Adipose tissue (tissue), 3 donors: ENCODE measurements around the gene SCGB3A2. TPM values are rescaled to one million over a fixed set of nuclear protein-coding genes. Genes with fewer than 3 reads are reported as not detected.

Experiments used
- H3K27ac ChIP-seq: one replicate; pipeline ENCODE4 v1.5.1; 2013; ENCODE audit warnings: low read depth, low read length
- WGBS, 3 donors: extraction: QIAGEN DNeasy Blood & Tissue Kit; methylation state at CpG; one replicate each; pipeline ENCODE4 v1.1.7; 2013; 5-methylcytosine and 5-hydroxymethylcytosine counted together
- polyA plus RNA-seq, 3 donors: library from polyadenylated mRNA; stranded (reverse); fragments of 200-250 nt; gene quantifications; one replicate each; pipeline ENCODE4 v1.2.3, GENCODE V29; 2013
- donor health status: healthy with polysubstance abuse.
- donor health status: Bipolar disorder and iron deficiency.
- donor health status: healthy.

SCGB3A2 gene
- polyA plus RNA-seq: not detected

GRCh38 chr5:147878066-147878759 lies at the start of gene SCGB3A2:
SCGB3A2 (plus strand) TSS chr5:147878711; CDS start chr5:147878804, 93 bp downstream.
- H3K27ac ChIP-seq: no peak within 1 kb of the TSS

GRCh38 chr5:147830035-147830434 lies 48.5 kb upstream of the SCGB3A2 start:
- no peak overlapping the region for H3K27ac ChIP-seq

More at GRCh38 chr5:147878066-147878759, at the start of gene SCGB3A2:
- 53 to 81% (median 57%) methylated on average over 2 of the region's 2 CpGs for WGBS, 3 donors

- no peak within 1 kb of the TSS for H3K27ac ChIP-seq
- 56 to 86% (median 85%) methylated on average over 3 of the region's 3 CpGs for WGBS, 3 donors
Measured at GRCh38 chr5:147831465-147831864, 47.0 kb upstream of the SCGB3A2 start, which contains the start of gene SPINK1. SPINK1 (minus strand) TSS chr5:147831671; CDS start chr5:147831577, 94 bp downstream.

GRCh38 chr5:147832541-147832940 lies 46.0 kb upstream of the SCGB3A2 start:
- H3K27ac ChIP-seq: no peak overlapping the region
- 35 to 86% (median 63%) methylated on average over 1 of the region's 1 CpG for WGBS, 3 donors

- no peak overlapping the region for H3K27ac ChIP-seq
- WGBS, 3 donors: 17 to 56% (median 48%) methylated on average over 2 of the region's 2 CpGs
Measured at GRCh38 chr5:147835386-147835798, 43.1 kb upstream of the SCGB3A2 start.

- H3K27ac ChIP-seq: no peak overlapping the region
- 34 to 90% (median 85%) methylated on average over 3 of the region's 3 CpGs for whole genome bisulfite sequencing, 3 donors
Measured at GRCh38 chr5:147836439-147836838, 42.1 kb upstream of the SCGB3A2 start.

GRCh38 chr5:147842869-147843268 lies 35.6 kb upstream of the SCGB3A2 start:
- WGBS, 3 donors: 54 to 62% (median 58%) methylated on average over 2 of the region's 2 CpGs
- no peak overlapping the region for H3K27ac ChIP-seq

- no peak overlapping the region for H3K27ac ChIP-seq
- 47 to 65% (median 53%) methylated on average over 3 of the region's 3 CpGs for WGBS, 3 donors
Measured at GRCh38 chr5:147844846-147845245, 33.7 kb upstream of the SCGB3A2 start.

- WGBS, 3 donors: 46 to 90% (median 88%) methylated on average over 4 of the region's 4 CpGs
- H3K27ac ChIP-seq: no peak overlapping the region
Measured at GRCh38 chr5:147845618-147846017, 32.9 kb upstream of the SCGB3A2 start.

GRCh38 chr5:147849226-147849625 lies 29.3 kb upstream of the SCGB3A2 start:
- no peak overlapping the region for H3K27ac ChIP-seq
- 49 to 68% (median 58%) methylated on average over 2 of the region's 2 CpGs for WGBS, 3 donors

GRCh38 chr5:147851578-147851977 lies 26.9 kb upstream of the SCGB3A2 start:
- 91 to 96% (median 93%) methylated on average over 3 of the region's 3 CpGs for WGBS, 3 donors
- H3K27ac ChIP-seq: no peak overlapping the region

- no peak overlapping the region for H3K27ac ChIP-seq
- WGBS, 3 donors: 48 to 67% (median 66%) methylated on average over 3 of the region's 3 CpGs
Measured at GRCh38 chr5:147852365-147852764, 26.1 kb upstream of the SCGB3A2 start.

GRCh38 chr5:147853372-147853987 lies 25.0 kb upstream of the SCGB3A2 start:
- no peak overlapping the region for H3K27ac ChIP-seq
- 42 to 72% (median 46%) methylated on average over 3 of the region's 3 CpGs for WGBS, 3 donors

GRCh38 chr5:147854331-147854730 lies 24.2 kb upstream of the SCGB3A2 start:
- H3K27ac ChIP-seq: no peak overlapping the region
- 53 to 86% (median 67%) methylated on average over 3 of the region's 3 CpGs for WGBS, 3 donors

GRCh38 chr5:147854894-147855773 lies 23.4 kb upstream of the SCGB3A2 start:
- 62 to 76% (median 71%) methylated on average over 11 of the region's 11 CpGs for WGBS, 3 donors

GRCh38 chr5:147855774-147856069 lies 22.8 kb upstream of the SCGB3A2 start:
- WGBS, 3 donors: 50 to 58% (median 51%) methylated on average over 4 of the region's 4 CpGs
- no peak overlapping the region for H3K27ac ChIP-seq

More at GRCh38 chr5:147854894-147855773, 23.4 kb upstream of the SCGB3A2 start:
- no peak overlapping the region for H3K27ac ChIP-seq

- H3K27ac ChIP-seq: no peak overlapping the region
Measured at GRCh38 chr5:147856801-147857200, 21.7 kb upstream of the SCGB3A2 start.

GRCh38 chr5:147857302-147858129 lies 21.0 kb upstream of the SCGB3A2 start:
- 0 to 2% (median 2%) methylated on average over 2 of the region's 2 CpGs for WGBS, 3 donors
- no peak overlapping the region for H3K27ac ChIP-seq
